Measurements from ENCODE around the gene UBE2M.
"Not testable (repeated sequence)": the region's sequence is repeated elsewhere in the genome, so short reads cannot be mapped to it uniquely, and the experiment has no call there.

The UBE2M gene

DNA sequence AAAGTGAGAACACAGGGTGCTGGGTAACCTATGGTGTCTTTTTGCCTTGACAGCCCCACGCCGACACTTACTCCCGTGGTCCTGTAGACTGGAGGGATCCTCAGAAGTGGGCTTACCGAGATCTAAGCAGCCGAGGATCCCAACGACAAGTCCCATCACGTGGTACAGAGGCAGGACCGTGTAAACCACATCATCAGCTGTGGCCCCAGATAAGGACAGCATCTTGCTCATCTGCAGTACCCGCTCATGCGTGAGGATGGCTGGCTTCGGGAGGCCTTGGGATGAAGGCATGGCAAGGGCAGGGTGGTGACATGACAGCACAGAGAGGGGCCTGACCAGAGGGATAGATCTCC lies 48.7 kb downstream of the UBE2M start:
- H3K4me3 ChIP-seq (ENCODE audit: control insufficient read depth, low read depth, low read length) = no peak overlapping the region
- DNase-seq (ENCODE audit: low read depth) = no peak
- TF ChIP-seq, protein P1, sequence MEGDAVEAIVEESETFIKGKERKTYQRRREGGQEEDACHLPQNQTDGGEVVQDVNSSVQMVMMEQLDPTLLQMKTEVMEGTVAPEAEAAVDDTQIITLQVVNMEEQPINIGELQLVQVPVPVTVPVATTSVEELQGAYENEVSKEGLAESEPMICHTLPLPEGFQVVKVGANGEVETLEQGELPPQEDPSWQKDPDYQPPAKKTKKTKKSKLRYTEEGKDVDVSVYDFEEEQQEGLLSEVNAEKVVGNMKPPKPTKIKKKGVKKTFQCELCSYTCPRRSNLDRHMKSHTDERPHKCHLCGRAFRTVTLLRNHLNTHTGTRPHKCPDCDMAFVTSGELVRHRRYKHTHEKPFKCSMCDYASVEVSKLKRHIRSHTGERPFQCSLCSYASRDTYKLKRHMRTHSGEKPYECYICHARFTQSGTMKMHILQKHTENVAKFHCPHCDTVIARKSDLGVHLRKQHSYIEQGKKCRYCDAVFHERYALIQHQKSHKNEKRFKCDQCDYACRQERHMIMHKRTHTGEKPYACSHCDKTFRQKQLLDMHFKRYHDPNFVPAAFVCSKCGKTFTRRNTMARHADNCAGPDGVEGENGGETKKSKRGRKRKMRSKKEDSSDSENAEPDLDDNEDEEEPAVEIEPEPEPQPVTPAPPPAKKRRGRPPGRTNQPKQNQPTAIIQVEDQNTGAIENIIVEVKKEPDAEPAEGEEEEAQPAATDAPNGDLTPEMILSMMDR (IDR thresholded peaks at IDR 0.05; ENCODE audit: control insufficient read depth, insufficient read depth, low read depth, low read length, missing control alignments) = no peak

DNA sequence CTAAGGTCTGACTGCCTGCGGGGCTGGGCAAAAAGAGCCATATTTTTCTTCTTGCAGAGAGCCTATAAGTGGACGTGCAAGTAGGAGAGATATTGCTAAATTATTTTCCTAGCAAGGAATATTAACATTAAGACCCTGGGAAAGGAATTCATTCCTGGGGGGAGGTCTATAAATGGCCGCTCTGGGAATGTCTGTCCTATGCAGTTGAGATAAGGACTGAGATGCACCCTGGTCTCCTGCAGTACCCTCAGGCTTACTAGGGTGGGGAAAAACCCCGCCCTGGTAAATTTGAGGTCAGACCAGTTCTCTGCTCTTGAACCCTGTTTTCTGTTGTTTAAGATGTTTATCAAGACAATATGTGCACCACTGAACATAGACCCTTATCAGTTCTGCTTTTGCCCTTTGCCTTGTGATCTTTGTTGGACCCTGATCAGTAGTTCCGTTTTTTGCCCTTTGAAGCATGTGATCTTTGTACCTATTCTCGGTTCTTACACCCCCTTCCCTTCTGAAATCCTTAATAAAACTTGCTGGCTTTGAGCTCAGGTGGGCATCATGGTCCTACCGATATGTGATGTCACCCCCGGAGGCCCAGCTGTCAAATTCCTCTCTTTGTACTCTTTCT lies 50.7 kb downstream of the UBE2M start:
- H3K4me3 ChIP-seq (ENCODE audit: control insufficient read depth, low read depth, low read length); DNase-seq (ENCODE audit: low read depth): not testable (repeated sequence)

Measured in AG09309 (cell line).